ENCODE data around the gene HOMER2. TPM values are rescaled to one million over a fixed set of nuclear protein-coding genes. Genes with fewer than 3 reads are reported as not detected.

The HOMER2 gene
- total and polyA plus RNA-seq, 2 donors, result 5.7 to 7.8 TPM

DNA sequence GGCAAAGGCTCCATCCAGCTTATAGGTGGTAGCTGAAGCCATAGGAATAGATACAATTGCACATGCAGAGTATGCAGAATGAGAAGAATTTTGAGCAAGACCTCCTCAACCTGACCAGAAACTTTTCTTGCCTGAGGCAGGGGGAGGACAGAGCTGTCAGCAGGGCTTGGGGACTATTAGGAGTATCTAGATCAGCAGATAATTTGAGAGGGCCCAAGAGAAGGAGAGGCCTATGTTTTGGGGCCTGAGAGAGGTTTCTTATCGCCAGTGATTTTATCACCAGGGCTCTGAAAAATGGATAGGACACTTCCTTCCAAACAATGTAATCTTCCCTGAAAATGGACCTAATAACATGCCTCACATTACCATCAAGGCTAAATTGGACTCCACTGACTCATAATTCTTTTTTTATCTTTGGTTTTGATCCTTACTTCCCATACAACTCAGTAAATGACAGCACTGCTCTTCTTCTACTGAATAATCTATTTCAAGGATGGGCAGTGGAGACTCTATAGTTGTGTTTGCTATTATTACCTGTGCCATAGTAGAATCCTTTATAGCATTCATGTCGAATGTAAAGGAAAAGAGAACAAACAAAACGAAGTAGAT lies 17.7 kb upstream of the HOMER2 start:
- Histone ChIP-seq H3K4me1 (ENCODE audit: control insufficient read depth in 2 of 2, insufficient read depth in 2 of 2, low read length in 2 of 2) (no peaks in the 10 kb centered on the region), H3K27me3 (ENCODE audit: control insufficient read depth in 2 of 2, insufficient read depth in 1 of 2, low read length in 1 of 2) (no peaks in the 10 kb centered on the region), H3K36me3 (ENCODE audit: control insufficient read depth in 2 of 2, insufficient read depth in 2 of 2, low read length in 1 of 2) (no peaks in the 10 kb centered on the region), H3K4me3 (ENCODE audit: low read length in 2 of 2) (no peak overlapping the region), H3K9me3 (ENCODE audit: control insufficient read depth in 2 of 2, insufficient read depth in 1 of 2, low read length in 1 of 2) (no peaks in the 10 kb centered on the region), H3K27ac (ENCODE audit: low read depth in 1 of 2, low read length in 1 of 2) (no peak overlapping the region)
- WGBS, result 82% methylated on average over 3 of the region's 3 CpGs
- no peak for DNase-seq (ENCODE audit: low read depth in 6 of 9, low spot score in 9 of 9)

GRCh38 chr15:82969353-82969752 lies 16.8 kb upstream of the HOMER2 start:
- no peaks in the 10 kb centered on the region for H3K36me3 ChIP-seq (ENCODE audit: control insufficient read depth in 2 of 2, insufficient read depth in 2 of 2, low read length in 1 of 2)
- no peaks in the 10 kb centered on the region for H3K9me3 ChIP-seq (ENCODE audit: control insufficient read depth in 2 of 2, insufficient read depth in 1 of 2, low read length in 1 of 2)
- DNase-seq (ENCODE audit: low read depth in 6 of 9, low spot score in 9 of 9), result no peak
- H3K4me3 ChIP-seq (ENCODE audit: low read length in 2 of 2), result no peak overlapping the region
- WGBS, result 90% methylated on average over 7 of the region's 7 CpGs
- no peaks in the 10 kb centered on the region for H3K4me1 ChIP-seq (ENCODE audit: control insufficient read depth in 2 of 2, insufficient read depth in 2 of 2, low read length in 2 of 2)
- H3K27ac ChIP-seq (ENCODE audit: low read depth in 1 of 2, low read length in 1 of 2), result no peak overlapping the region
- H3K27me3 ChIP-seq (ENCODE audit: control insufficient read depth in 2 of 2, insufficient read depth in 1 of 2, low read length in 1 of 2), result no peaks in the 10 kb centered on the region

GRCh38 chr15:82968066-82968465 lies 15.5 kb upstream of the HOMER2 start:
- no peaks in the 10 kb centered on the region for H3K27me3 ChIP-seq (ENCODE audit: control insufficient read depth in 2 of 2, insufficient read depth in 1 of 2, low read length in 1 of 2)
- no peaks in the 10 kb centered on the region for H3K9me3 ChIP-seq (ENCODE audit: control insufficient read depth in 2 of 2, insufficient read depth in 1 of 2, low read length in 1 of 2)
- DNase-seq (ENCODE audit: low read depth in 6 of 9, low spot score in 9 of 9), result no peak
- no peaks in the 10 kb centered on the region for H3K36me3 ChIP-seq (ENCODE audit: control insufficient read depth in 2 of 2, insufficient read depth in 2 of 2, low read length in 1 of 2)
- H3K4me1 ChIP-seq (ENCODE audit: control insufficient read depth in 2 of 2, insufficient read depth in 2 of 2, low read length in 2 of 2), result no peaks in the 10 kb centered on the region
- 96% methylated on average over 4 of the region's 4 CpGs for WGBS
- H3K4me3 ChIP-seq (ENCODE audit: low read length in 2 of 2), result no peak overlapping the region
- H3K27ac ChIP-seq (ENCODE audit: low read depth in 1 of 2, low read length in 1 of 2), result no peak overlapping the region

DNA sequence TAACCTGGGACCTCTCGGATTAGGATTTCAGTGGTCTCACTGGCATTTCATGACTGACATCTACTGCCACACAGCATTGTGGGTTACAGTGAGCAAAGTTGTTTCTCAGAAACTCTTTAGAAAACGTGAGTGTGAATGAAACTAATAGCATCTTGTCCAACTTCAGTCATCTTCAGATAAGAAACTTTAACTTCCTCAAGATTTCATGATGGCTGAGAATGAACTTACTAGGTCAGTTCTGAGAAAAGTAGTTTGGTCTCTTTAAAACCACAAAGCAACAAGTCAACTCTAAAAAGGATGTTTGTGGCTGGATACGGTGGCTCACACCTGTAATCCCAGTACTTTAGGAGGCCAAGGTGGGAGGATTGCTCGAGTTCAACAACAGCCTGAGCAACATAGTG lies 14.2 kb upstream of the HOMER2 start:
- Histone ChIP-seq H3K27ac (ENCODE audit: low read depth in 1 of 2, low read length in 1 of 2) (no peak overlapping the region), H3K27me3 (ENCODE audit: control insufficient read depth in 2 of 2, insufficient read depth in 1 of 2, low read length in 1 of 2) (no peaks in the 10 kb centered on the region), H3K9me3 (ENCODE audit: control insufficient read depth in 2 of 2, insufficient read depth in 1 of 2, low read length in 1 of 2) (no peaks in the 10 kb centered on the region), H3K4me3 (ENCODE audit: low read length in 2 of 2) (no peak overlapping the region), H3K36me3 (ENCODE audit: control insufficient read depth in 2 of 2, insufficient read depth in 2 of 2, low read length in 1 of 2) (no peaks in the 10 kb centered on the region), H3K4me1 (ENCODE audit: control insufficient read depth in 2 of 2, insufficient read depth in 2 of 2, low read length in 2 of 2) (no peaks in the 10 kb centered on the region)
- no peak for DNase-seq (ENCODE audit: low read depth in 6 of 9, low spot score in 9 of 9)
- 31% methylated on average over 4 of the region's 4 CpGs for WGBS

GRCh38 chr15:82964890-82965289 lies 12.4 kb upstream of the HOMER2 start:
- no peaks in the 10 kb centered on the region for H3K9me3 ChIP-seq (ENCODE audit: control insufficient read depth in 2 of 2, insufficient read depth in 1 of 2, low read length in 1 of 2)
- H3K27me3 ChIP-seq (ENCODE audit: control insufficient read depth in 2 of 2, insufficient read depth in 1 of 2, low read length in 1 of 2), result no peaks in the 10 kb centered on the region
- 97% methylated on average over 5 of the region's 5 CpGs for WGBS
- H3K4me1 ChIP-seq (ENCODE audit: control insufficient read depth in 2 of 2, insufficient read depth in 2 of 2, low read length in 2 of 2), result no peaks in the 10 kb centered on the region
- no peak overlapping the region for H3K4me3 ChIP-seq (ENCODE audit: low read length in 2 of 2)
- H3K27ac ChIP-seq (ENCODE audit: low read depth in 1 of 2, low read length in 1 of 2), result no peak overlapping the region
- no peaks in the 10 kb centered on the region for H3K36me3 ChIP-seq (ENCODE audit: control insufficient read depth in 2 of 2, insufficient read depth in 2 of 2, low read length in 1 of 2)
- DNase-seq (ENCODE audit: low read depth in 6 of 9, low spot score in 9 of 9), result no peak

GRCh38 chr15:82963471-82964341 lies 11.2 kb upstream of the HOMER2 start:
- no peak for DNase-seq (ENCODE audit: low read depth in 6 of 9, low spot score in 9 of 9)
- Histone ChIP-seq H3K4me1 (ENCODE audit: control insufficient read depth in 2 of 2, insufficient read depth in 2 of 2, low read length in 2 of 2) (no peaks in the 10 kb centered on the region), H3K4me3 (ENCODE audit: low read length in 2 of 2) (no peak overlapping the region), H3K27ac (ENCODE audit: low read depth in 1 of 2, low read length in 1 of 2) (no peak overlapping the region), H3K9me3 (ENCODE audit: control insufficient read depth in 2 of 2, insufficient read depth in 1 of 2, low read length in 1 of 2) (no peaks in the 10 kb centered on the region), H3K36me3 (ENCODE audit: control insufficient read depth in 2 of 2, insufficient read depth in 2 of 2, low read length in 1 of 2) (no peaks in the 10 kb centered on the region), H3K27me3 (ENCODE audit: control insufficient read depth in 2 of 2, insufficient read depth in 1 of 2, low read length in 1 of 2) (no peaks in the 10 kb centered on the region)
- 97% methylated on average over 7 of the region's 7 CpGs for WGBS

- DNase-seq (ENCODE audit: low read depth in 6 of 9, low spot score in 9 of 9), result no peak
- Histone ChIP-seq H3K9me3 (ENCODE audit: control insufficient read depth in 2 of 2, insufficient read depth in 1 of 2, low read length in 1 of 2) (no peaks in the 10 kb centered on the region), H3K4me1 (ENCODE audit: control insufficient read depth in 2 of 2, insufficient read depth in 2 of 2, low read length in 2 of 2) (no peaks in the 10 kb centered on the region), H3K27ac (ENCODE audit: low read depth in 1 of 2, low read length in 1 of 2) (no peak overlapping the region), H3K36me3 (ENCODE audit: control insufficient read depth in 2 of 2, insufficient read depth in 2 of 2, low read length in 1 of 2) (no peaks in the 10 kb centered on the region), H3K27me3 (ENCODE audit: control insufficient read depth in 2 of 2, insufficient read depth in 1 of 2, low read length in 1 of 2) (no peaks in the 10 kb centered on the region), H3K4me3 (ENCODE audit: low read length in 2 of 2) (no peak overlapping the region)
- 99% methylated on average over 3 of the region's 3 CpGs for WGBS
Observed at GRCh38 chr15:82960766-82961165, 8.2 kb upstream of the HOMER2 start.

GRCh38 chr15:82959423-82959822 lies 6.9 kb upstream of the HOMER2 start:
- Histone ChIP-seq H3K27ac (ENCODE audit: low read depth in 1 of 2, low read length in 1 of 2) (no peak overlapping the region), H3K36me3 (ENCODE audit: control insufficient read depth in 2 of 2, insufficient read depth in 2 of 2, low read length in 1 of 2) (no peaks in the 10 kb centered on the region)
- 99% methylated on average over 5 of the region's 5 CpGs for WGBS

DNA sequence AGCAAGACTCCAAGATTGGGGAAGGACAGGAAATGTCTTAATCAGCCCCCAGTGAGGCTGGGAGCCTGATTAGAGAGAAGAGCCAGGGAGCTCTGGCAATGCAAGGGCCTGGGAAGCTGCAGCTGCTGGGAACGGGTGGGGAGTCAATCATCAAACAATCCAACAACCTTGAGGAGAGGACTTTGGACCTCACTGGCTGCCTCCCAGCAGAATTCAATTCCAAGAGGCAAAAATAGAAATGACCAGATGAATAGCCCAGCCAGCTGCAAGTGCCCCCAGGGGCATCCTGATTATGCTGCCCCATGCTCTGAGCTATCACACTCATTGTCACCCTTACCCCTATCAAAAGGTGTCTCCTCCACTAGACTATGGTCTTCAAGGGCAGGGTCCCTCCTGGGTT lies 6.1 kb upstream of the HOMER2 start:
- H3K4me3 ChIP-seq (ENCODE audit: low read length in 2 of 2), result no peak overlapping the region
- no peaks in the 10 kb centered on the region for H3K4me1 ChIP-seq (ENCODE audit: control insufficient read depth in 2 of 2, insufficient read depth in 2 of 2, low read length in 2 of 2)
- H3K36me3 ChIP-seq (ENCODE audit: control insufficient read depth in 2 of 2, insufficient read depth in 2 of 2, low read length in 1 of 2), result no peaks in the 10 kb centered on the region
- H3K27me3 ChIP-seq (ENCODE audit: control insufficient read depth in 2 of 2, insufficient read depth in 1 of 2, low read length in 1 of 2), result peaks cover 0 to 2% of the 10 kb centered on the region in 2 donors
- H3K9me3 ChIP-seq (ENCODE audit: control insufficient read depth in 2 of 2, insufficient read depth in 1 of 2, low read length in 1 of 2), result no peaks in the 10 kb centered on the region
- WGBS, result 98% methylated on average over 1 of the region's 1 CpG
- H3K27ac ChIP-seq (ENCODE audit: low read depth in 1 of 2, low read length in 1 of 2), result no peak overlapping the region
- DNase-seq (ENCODE audit: low read depth in 6 of 9, low spot score in 9 of 9), result no peak

More at GRCh38 chr15:82959423-82959822, 6.9 kb upstream of the HOMER2 start:
- H3K4me1 ChIP-seq (ENCODE audit: control insufficient read depth in 2 of 2, insufficient read depth in 2 of 2, low read length in 2 of 2), result no peaks in the 10 kb centered on the region
- no peaks in the 10 kb centered on the region for H3K9me3 ChIP-seq (ENCODE audit: control insufficient read depth in 2 of 2, insufficient read depth in 1 of 2, low read length in 1 of 2)
- no peak overlapping the region for H3K4me3 ChIP-seq (ENCODE audit: low read length in 2 of 2)
- H3K27me3 ChIP-seq (ENCODE audit: control insufficient read depth in 2 of 2, insufficient read depth in 1 of 2, low read length in 1 of 2), result no peaks in the 10 kb centered on the region
- DNase-seq (ENCODE audit: low read depth in 6 of 9, low spot score in 9 of 9), result no peak
